ENCODE measurements around the gene STX1A. TPM values are rescaled to one million over a fixed set of nuclear protein-coding genes. Genes with fewer than 3 reads are reported as not detected.

STX1A gene
- total and polyA plus RNA-seq, 2 of the 8 experiments (the other 6 are each of a cell fraction or from before 2014, with no cell fraction given): 13.5 to 17.5 TPM

DNA sequence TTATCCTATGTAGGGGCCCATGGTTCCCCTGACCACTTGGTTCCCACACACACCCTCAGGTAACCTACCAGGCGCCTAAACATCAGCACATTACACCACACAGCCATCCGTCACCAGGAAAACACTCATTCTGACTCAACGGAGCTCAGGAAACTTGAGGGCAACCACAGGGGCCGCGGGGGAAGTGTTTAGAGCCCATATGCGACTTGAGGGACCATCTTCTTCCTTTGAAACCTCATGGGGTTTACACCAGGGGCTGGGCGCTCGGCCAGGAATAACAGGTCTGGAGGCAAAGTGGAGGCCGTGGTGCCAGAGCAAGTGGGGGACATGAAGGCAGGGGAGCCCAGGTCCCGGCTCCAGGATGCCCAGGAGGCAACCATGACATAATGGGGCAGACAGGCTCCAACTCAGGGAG, 1.5 kb downstream of the STX1A start (continued):
- no peak for TF ChIP-seq PHF8 (conservative IDR thresholded peaks at IDR 0.05; ENCODE audit: low read depth, low read length)

Data from H1 (cell line).